ENCODE data around the gene ABCC4.

- TF ChIP-seq ZHX1 (CRISPR knock-in tag; IDR thresholded peaks at IDR 0.05; ENCODE audit: low read depth) (no peak), CTCF (CRISPR knock-in tag; IDR thresholded peaks at IDR 0.05) (no peak)
These were observed 265.7 kb downstream of the ABCC4 start for GRCh38 chr13:95035311-95036109.

Measured in HepG2 (cell line).